H9 (cell line): Measurements from ENCODE around the gene KLF14. TPM values are rescaled to one million over a fixed set of nuclear protein-coding genes. Genes with fewer than 3 reads are reported as not detected.

Experiments used
- DNase-seq: peaks from one replicate; pipeline ENCODE4 v3.0.0-alpha.2; 2017
- H2AFZ ChIP-seq: one replicate; pipeline ENCODE4 v1.6.1; 2013; ENCODE audit warnings: mild to moderate bottlenecking, low read length, control low read depth, moderate library complexity
- H2AK5ac ChIP-seq: 2 replicates; pipeline ENCODE4 v1.6.1; 2013; ENCODE audit warnings: low read length, control low read depth, mixed read lengths; ENCODE audit not compliant: insufficient read length
- H2BK120ac ChIP-seq: one replicate; pipeline ENCODE4 v1.6.1; 2013; ENCODE audit warnings: low read depth, mild to moderate bottlenecking, low read length, control low read depth, inconsistent platforms; ENCODE audit not compliant: poor library complexity, severe bottlenecking
- H2BK12ac ChIP-seq: 2 replicates; pipeline ENCODE4 v1.6.1; 2013; ENCODE audit warnings: low read length, control low read depth, mixed read lengths, low read depth; ENCODE audit not compliant: insufficient read length
- H2BK15ac ChIP-seq: 2 replicates; pipeline ENCODE4 v1.6.1; 2013; ENCODE audit warnings: low read depth, low read length, control low read depth
- H2BK20ac ChIP-seq: one replicate; pipeline ENCODE4 v1.6.1; 2013; ENCODE audit warnings: low read depth, mild to moderate bottlenecking, low read length, control low read depth, inconsistent platforms; ENCODE audit not compliant: poor library complexity, severe bottlenecking
- H2BK5ac ChIP-seq: 2 replicates; pipeline ENCODE4 v1.6.1; 2013; ENCODE audit warnings: low read length, control low read depth, mixed read lengths; ENCODE audit not compliant: insufficient read length
- H3K14ac ChIP-seq: 2 replicates; pipeline ENCODE4 v1.6.1; 2013; ENCODE audit warnings: low read length, control low read depth; ENCODE audit not compliant: insufficient read depth
- H3K18ac ChIP-seq: 2 replicates; pipeline ENCODE4 v1.6.1; 2013; ENCODE audit warnings: low read depth, mild to moderate bottlenecking, mixed read lengths, low read length, control low read depth; ENCODE audit not compliant: insufficient read length
- H3K23ac ChIP-seq: 2 replicates; pipeline ENCODE4 v1.6.1; 2013; ENCODE audit warnings: low read length, control low read depth, mixed read lengths, low read depth; ENCODE audit not compliant: insufficient read length
- H3K23me2 ChIP-seq: 2 replicates; pipeline ENCODE4 v1.6.1; 2013; ENCODE audit warnings: low read depth, mild to moderate bottlenecking, mixed read lengths, low read length, control low read depth; ENCODE audit not compliant: insufficient read length, poor library complexity, severe bottlenecking
- H3K27ac ChIP-seq: 2 replicates; pipeline ENCODE4 v1.5.1; 2013; ENCODE audit warnings: low read length, control low read depth, mixed read lengths, low read depth; ENCODE audit not compliant: insufficient read length
- H3K27me3 ChIP-seq: 2 replicates; pipeline ENCODE4 v1.6.1; 2013; ENCODE audit warnings: low read length, control low read depth, inconsistent platforms; ENCODE audit not compliant: insufficient read depth
- H3K4ac ChIP-seq: 2 replicates; pipeline ENCODE4 v1.6.1; 2013; ENCODE audit warnings: low read depth, mild to moderate bottlenecking, control low read depth, inconsistent platforms, low read length, moderate library complexity
- H3K4me1 ChIP-seq: 2 replicates; pipeline ENCODE4 v1.6.1; 2013; ENCODE audit warnings: low read length, control low read depth, inconsistent platforms; ENCODE audit not compliant: insufficient read depth
- H3K4me2 ChIP-seq: 2 replicates; pipeline ENCODE4 v1.6.1; 2013; ENCODE audit warnings: low read length, control low read depth, mixed read lengths; ENCODE audit not compliant: insufficient read length, insufficient read depth
- H3K56ac ChIP-seq: 2 replicates; pipeline ENCODE4 v1.6.1; 2013; ENCODE audit warnings: low read depth, mild to moderate bottlenecking, mixed read lengths, low read length, control low read depth; ENCODE audit not compliant: insufficient read length
- H3K79me1 ChIP-seq: 2 replicates; pipeline ENCODE4 v1.6.1; 2013; ENCODE audit warnings: low read depth, mild to moderate bottlenecking, moderate library complexity, low read length, control low read depth, inconsistent platforms; ENCODE audit not compliant: insufficient read depth, poor library complexity, severe bottlenecking
- H3K79me2 ChIP-seq: 2 replicates; pipeline ENCODE4 v1.6.1; 2013; ENCODE audit warnings: low read length, control low read depth, inconsistent platforms; ENCODE audit not compliant: insufficient read depth
- H3K9ac ChIP-seq: 2 replicates; pipeline ENCODE4 v1.6.1; 2013; ENCODE audit warnings: low read length, control low read depth, mixed read lengths; ENCODE audit not compliant: insufficient read length; ENCODE audit errors: extremely low read depth
- H3K9me3 ChIP-seq: one replicate; pipeline ENCODE4 v1.6.1; 2013; ENCODE audit warnings: low read depth, low read length, inconsistent platforms; ENCODE audit not compliant: control insufficient read depth
- H3T11ph ChIP-seq: one replicate; pipeline ENCODE4 v1.6.1; 2013; ENCODE audit warnings: mild to moderate bottlenecking, low read length, control low read depth, inconsistent platforms
- H4K20me1 ChIP-seq: one replicate; pipeline ENCODE4 v1.6.1; 2013; ENCODE audit not compliant: control insufficient read depth, insufficient read length, insufficient read depth
- H4K5ac ChIP-seq: 2 replicates; pipeline ENCODE4 v1.6.1; 2013; ENCODE audit warnings: low read depth, mild to moderate bottlenecking, mixed read lengths, low read length, control low read depth; ENCODE audit not compliant: insufficient read length
- H4K8ac ChIP-seq: replicated peaks from 2 replicates; pipeline ENCODE4 v1.6.1; 2013; ENCODE audit warnings: low read length, control low read depth, mixed read lengths, low read depth; ENCODE audit not compliant: insufficient read length
- H4K91ac ChIP-seq: 2 replicates; pipeline ENCODE4 v1.6.1; 2013; ENCODE audit warnings: low read depth, mild to moderate bottlenecking, moderate library complexity, mixed read lengths, low read length, control low read depth; ENCODE audit not compliant: insufficient read length
- H3K27ac Mint-ChIP-seq, 3 experiments: 2 replicates in 2 of 3; 3 replicates in 1 of 3; pipeline ENCODE4 v1.8.0; 2020 to 2021; ENCODE audit warnings: mixed read lengths in 3 of 3, mild to moderate bottlenecking in 1 of 3, moderate library complexity in 1 of 3
- H3K27me3 Mint-ChIP-seq: 2 replicates; pipeline ENCODE4 v1.8.0; 2021; ENCODE audit warnings: low read depth, mild to moderate bottlenecking, moderate library complexity, mixed read lengths
- H3K36me3 Mint-ChIP-seq, 3 experiments: 2 replicates in 2 of 3; 3 replicates in 1 of 3; pipeline ENCODE4 v1.8.0; 2020 to 2021; ENCODE audit warnings: low read depth in 3 of 3, mixed read lengths in 3 of 3; ENCODE audit not compliant: insufficient read depth in 1 of 3
- H3K4me1 Mint-ChIP-seq, 2 experiments: 2 replicates each; pipeline ENCODE4 v1.8.0; 2020; ENCODE audit warnings: mixed read lengths in 2 of 2
- H3K4me3 Mint-ChIP-seq, 2 experiments: 2 replicates in 1 of 2; 3 replicates in 1 of 2; pipeline ENCODE4 v1.8.0; 2020 to 2021; ENCODE audit warnings: mild to moderate bottlenecking in 2 of 2, mixed read lengths in 2 of 2, moderate library complexity in 1 of 2
- H3K9me3 Mint-ChIP-seq, 2 experiments: 2 replicates in 1 of 2; 3 replicates in 1 of 2; pipeline ENCODE4 v1.8.0; 2020; ENCODE audit warnings: mild to moderate bottlenecking in 2 of 2, mixed read lengths in 2 of 2, moderate library complexity in 1 of 2
- CTCF ChIP-seq: fragments of 200-600 bp; sonication (generic); conservative IDR thresholded peaks from 3 replicates; pipeline ENCODE4 v1.8.0; 2021; ENCODE audit warnings: antibody characterized with exemption, mild to moderate bottlenecking
- WGBS: extraction: QIAGEN DNeasy Blood & Tissue Kit; methylation state at CpG from one replicate; pipeline ENCODE4 v1.1.7; 2013; ENCODE audit warnings: missing lambda C conversion rate, low lambda C conversion rate, mixed read lengths; ENCODE audit not compliant: insufficient read length; ENCODE audit errors: extremely low coverage; 5-methylcytosine and 5-hydroxymethylcytosine counted together
- total RNA-seq: library from RNA; stranded (reverse); gene quantifications from 2 replicates; pipeline ENCODE4 v1.2.1, GENCODE V29; 2021

The KLF14 gene
- total RNA-seq, 1 experiment from 2014 or later, result not detected

GRCh38 chr7:130752424-130752823 lies 18.4 kb upstream of the KLF14 start:
- Histone ChIP-seq H3K4ac (no peak overlapping the region), H2BK5ac (no peak overlapping the region), H2AK5ac (no peak overlapping the region), H3K79me2 (no peaks in the 10 kb centered on the region), H3K23me2 (no peaks in the 10 kb centered on the region), H3T11ph (no peak overlapping the region), H2AFZ (no peak overlapping the region), H3K56ac (no peak overlapping the region), H3K23ac (no peak overlapping the region), H3K27ac (no peak overlapping the region), H3K9ac (no peak overlapping the region), H3K79me1 (no peaks in the 10 kb centered on the region), H4K5ac (no peak overlapping the region), H3K9me3 (no peaks in the 10 kb centered on the region), H2BK12ac (no peak overlapping the region), H3K18ac (no peak overlapping the region), H4K91ac (no peak overlapping the region), H2BK15ac (no peak overlapping the region), H3K4me2 (no peak overlapping the region), H2BK120ac (no peak overlapping the region), H4K8ac (no peak overlapping the region), H3K14ac (no peak overlapping the region), H4K20me1 (no peaks in the 10 kb centered on the region), H3K4me1 (no peaks in the 10 kb centered on the region; the same call in 1 of the 2 replicates), H3K27me3 (no peaks in the 10 kb centered on the region), H2BK20ac (no peak overlapping the region)
- 0 out of 4 replicates have a peak, but pooled peaks cover 0 to 2% of the 10 kb centered on the region in 2 experiments for H3K4me1 Mint-ChIP-seq
- H3K27ac Mint-ChIP-seq, result no peak overlapping the region
- peaks cover 4% of the 10 kb centered on the region for H3K27me3 Mint-ChIP-seq
- no peak for TF ChIP-seq CTCF
- WGBS, result no CpG with 5 or more reads among the region's 8 CpGs
- H3K9me3 Mint-ChIP-seq, result no peaks in the 10 kb centered on the region
- no peak overlapping the region for H3K4me3 Mint-ChIP-seq
- no peaks in the 10 kb centered on the region for H3K36me3 Mint-ChIP-seq
- no peak for DNase-seq
